Astrocyte (in vitro differentiated cells and primary cell): ENCODE measurements around the gene TOR1A. TPM values are rescaled to one million over a fixed set of nuclear protein-coding genes. Genes with fewer than 3 reads are reported as not detected.

Experiments used
- DNase-seq: peaks from one replicate; pipeline ENCODE4 v3.0.0-alpha.2; 2010; ENCODE audit warnings: low read depth
- FAIRE-seq: peaks from 2 replicates; lab custom pipeline; 2011; peaks lifted over from hg19 to GRCh38; lab: Jason Lieb, UNC
- H2AFZ ChIP-seq: 2 replicates; pipeline ENCODE4 v1.6.0; 2012; ENCODE audit warnings: low read depth, low read length, inconsistent platforms
- H3K27ac ChIP-seq: 2 replicates; pipeline ENCODE4 v1.5.1; 2011; ENCODE audit warnings: low read depth, low read length, inconsistent platforms
- H3K27me3 ChIP-seq: 2 replicates; pipeline ENCODE4 v1.6.0; 2011; ENCODE audit warnings: low read length, inconsistent platforms; ENCODE audit not compliant: insufficient read depth
- H3K36me3 ChIP-seq: 2 replicates; pipeline ENCODE4 v1.5.1; 2011; ENCODE audit warnings: low read length, inconsistent platforms; ENCODE audit not compliant: insufficient read depth
- H3K4me1 ChIP-seq: 2 replicates; pipeline ENCODE4 v1.5.1; 2011; ENCODE audit warnings: low read length, inconsistent platforms; ENCODE audit not compliant: insufficient read depth
- H3K4me2 ChIP-seq: 2 replicates; pipeline ENCODE4 v1.6.0; 2012; ENCODE audit warnings: low read length, inconsistent platforms
- H3K4me3 ChIP-seq: 2 replicates; pipeline ENCODE4 v1.5.1; 2011; ENCODE audit warnings: low read depth, mild to moderate bottlenecking, low read length, inconsistent platforms; ENCODE audit not compliant: insufficient read depth
- H3K79me2 ChIP-seq: 2 replicates; pipeline ENCODE4 v1.6.0; 2012; ENCODE audit warnings: mild to moderate bottlenecking, low read length, inconsistent platforms; ENCODE audit not compliant: insufficient read depth
- H3K9ac ChIP-seq: 2 replicates; pipeline ENCODE4 v1.6.0; 2012; ENCODE audit warnings: mild to moderate bottlenecking, low read length, inconsistent platforms
- H3K9me3 ChIP-seq: 2 replicates; pipeline ENCODE4 v1.5.1; 2012; ENCODE audit warnings: low read depth, mild to moderate bottlenecking, low read length, inconsistent platforms; ENCODE audit not compliant: insufficient read depth
- H4K20me1 ChIP-seq: 2 replicates; pipeline ENCODE4 v1.6.0; 2012; ENCODE audit warnings: low read length, inconsistent platforms; ENCODE audit not compliant: insufficient read depth
- H3K27ac Mint-ChIP-seq: one replicate; pipeline ENCODE4 v1.8.0; 2021; ENCODE audit warnings: mild to moderate bottlenecking, mixed read lengths; ENCODE audit not compliant: unreplicated experiment
- H3K27me3 Mint-ChIP-seq: one replicate; pipeline ENCODE4 v1.8.0; 2021; ENCODE audit warnings: low read depth, mixed read lengths; ENCODE audit not compliant: unreplicated experiment
- H3K36me3 Mint-ChIP-seq: one replicate; pipeline ENCODE4 v1.8.0; 2021; ENCODE audit warnings: low read depth, mixed read lengths; ENCODE audit not compliant: unreplicated experiment
- H3K4me1 Mint-ChIP-seq: one replicate; pipeline ENCODE4 v1.8.0; 2021; ENCODE audit warnings: low read depth, mixed read lengths; ENCODE audit not compliant: unreplicated experiment
- H3K4me3 Mint-ChIP-seq: one replicate; pipeline ENCODE4 v1.8.0; 2021; ENCODE audit warnings: mild to moderate bottlenecking, moderate library complexity, mixed read lengths; ENCODE audit not compliant: unreplicated experiment
- H3K9me3 Mint-ChIP-seq: one replicate; pipeline ENCODE4 v1.8.0; 2021; ENCODE audit warnings: mild to moderate bottlenecking, mixed read lengths; ENCODE audit not compliant: unreplicated experiment
- EZH2 ChIP-seq: IDR thresholded peaks from 2 replicates; pipeline ENCODE4 v1.6.1; 2012; ENCODE audit warnings: mild to moderate bottlenecking, low read length, inconsistent platforms; ENCODE audit not compliant: insufficient read depth
- total RNA-seq: library from RNA; stranded (reverse); gene quantifications from 2 replicates; pipeline ENCODE4 v1.2.1, GENCODE V29; 2021
- TF ChIP-seq, protein P1 (sequence below): IDR thresholded peaks from 2 replicates; pipeline ENCODE4 v1.5.1; 2011; ENCODE audit warnings: low read depth, mild to moderate bottlenecking, inconsistent platforms, low read length, moderate library complexity; ENCODE audit not compliant: insufficient read depth

The TOR1A gene
- total RNA-seq, 1 donor from 2014 or later = 65.3 TPM

GRCh38 chr9:129815278-129815677, 8.7 kb downstream of the TOR1A start:
- no peak overlapping the region for H3K9ac ChIP-seq
- no peak overlapping the region for H3K4me3 Mint-ChIP-seq
- DNase-seq (no peak), FAIRE-seq (no peak)
- H3K4me1 Mint-ChIP-seq = peaks cover 20% of the 10 kb centered on the region
- no peaks in the 10 kb centered on the region for H3K9me3 Mint-ChIP-seq
- H3K27me3 ChIP-seq = no peaks in the 10 kb centered on the region
- peaks cover 32% of the 10 kb centered on the region for H4K20me1 ChIP-seq
- H3K36me3 ChIP-seq = peaks cover 14% of the 10 kb centered on the region
- H3K27ac ChIP-seq = no peak overlapping the region
- peaks cover 10% of the 10 kb centered on the region for H3K79me2 ChIP-seq
- no peaks in the 10 kb centered on the region for H3K4me1 ChIP-seq
- no peaks in the 10 kb centered on the region for H3K9me3 ChIP-seq
- no peak overlapping the region for H3K4me2 ChIP-seq
- H3K36me3 Mint-ChIP-seq = peaks cover 27% of the 10 kb centered on the region
- no peak overlapping the region for H2AFZ ChIP-seq
- no peak overlapping the region for H3K4me3 ChIP-seq
- no peaks in the 10 kb centered on the region for H3K27me3 Mint-ChIP-seq
- TF ChIP-seq, protein P1, sequence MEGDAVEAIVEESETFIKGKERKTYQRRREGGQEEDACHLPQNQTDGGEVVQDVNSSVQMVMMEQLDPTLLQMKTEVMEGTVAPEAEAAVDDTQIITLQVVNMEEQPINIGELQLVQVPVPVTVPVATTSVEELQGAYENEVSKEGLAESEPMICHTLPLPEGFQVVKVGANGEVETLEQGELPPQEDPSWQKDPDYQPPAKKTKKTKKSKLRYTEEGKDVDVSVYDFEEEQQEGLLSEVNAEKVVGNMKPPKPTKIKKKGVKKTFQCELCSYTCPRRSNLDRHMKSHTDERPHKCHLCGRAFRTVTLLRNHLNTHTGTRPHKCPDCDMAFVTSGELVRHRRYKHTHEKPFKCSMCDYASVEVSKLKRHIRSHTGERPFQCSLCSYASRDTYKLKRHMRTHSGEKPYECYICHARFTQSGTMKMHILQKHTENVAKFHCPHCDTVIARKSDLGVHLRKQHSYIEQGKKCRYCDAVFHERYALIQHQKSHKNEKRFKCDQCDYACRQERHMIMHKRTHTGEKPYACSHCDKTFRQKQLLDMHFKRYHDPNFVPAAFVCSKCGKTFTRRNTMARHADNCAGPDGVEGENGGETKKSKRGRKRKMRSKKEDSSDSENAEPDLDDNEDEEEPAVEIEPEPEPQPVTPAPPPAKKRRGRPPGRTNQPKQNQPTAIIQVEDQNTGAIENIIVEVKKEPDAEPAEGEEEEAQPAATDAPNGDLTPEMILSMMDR = no peak
- no peak for TF ChIP-seq EZH2
- H3K27ac Mint-ChIP-seq = no peak overlapping the region

- Histone ChIP-seq H2AFZ (no peak overlapping the region), H3K4me2 (no peak overlapping the region), H3K4me1 (no peaks in the 10 kb centered on the region), H3K36me3 (peaks cover 18% of the 10 kb centered on the region), H4K20me1 (peaks cover 32% of the 10 kb centered on the region), H3K27me3 (no peaks in the 10 kb centered on the region), H3K4me3 (no peak overlapping the region), H3K9me3 (no peaks in the 10 kb centered on the region), H3K79me2 (peaks cover 9% of the 10 kb centered on the region), H3K27ac (no peak overlapping the region), H3K9ac (no peak overlapping the region)
- Mint-ChIP-seq H3K27me3 (no peaks in the 10 kb centered on the region), H3K9me3 (no peaks in the 10 kb centered on the region), H3K36me3 (peaks cover 33% of the 10 kb centered on the region), H3K4me3 (no peak overlapping the region), H3K4me1 (peaks cover 22% of the 10 kb centered on the region), H3K27ac (no peak overlapping the region)
- FAIRE-seq (no peak), DNase-seq (no peak)
- no peak for TF ChIP-seq EZH2
- TF ChIP-seq, protein P1 = no peak
These were observed 9.3 kb downstream of the TOR1A start for GRCh38 chr9:129814432-129815223.

DNA sequence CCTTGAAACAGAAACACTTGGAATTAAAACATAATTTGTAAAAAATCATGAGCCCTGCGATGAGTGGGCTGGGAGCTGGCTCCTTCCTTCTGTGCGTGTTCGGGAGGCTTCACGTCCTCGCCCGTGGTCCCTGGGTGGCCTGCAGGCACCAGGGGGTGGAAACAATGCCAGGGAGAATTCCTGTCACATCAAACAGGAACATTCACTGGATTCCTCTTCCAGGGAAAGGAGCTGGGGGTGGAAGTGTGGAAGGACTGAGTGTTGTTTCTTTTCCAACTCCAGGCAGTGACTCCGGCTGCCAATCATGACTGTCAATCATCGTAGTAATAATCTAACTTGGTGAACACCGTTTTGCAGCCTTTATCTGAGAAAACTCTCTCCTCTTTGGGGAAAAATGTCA, 10.3 kb downstream of the TOR1A start:
- no peaks in the 10 kb centered on the region for H3K9me3 ChIP-seq
- Mint-ChIP-seq H3K9me3 (no peaks in the 10 kb centered on the region), H3K27ac (peak overlapping the region; percentile 75)

More for the DNA sequence above, 10.3 kb downstream of the TOR1A start:
- H3K4me2 ChIP-seq = no peak overlapping the region
- no peak for DNase-seq
- H3K27me3 Mint-ChIP-seq = no peaks in the 10 kb centered on the region
- H3K4me3 Mint-ChIP-seq = no peak overlapping the region
- no peaks in the 10 kb centered on the region for H3K27me3 ChIP-seq
- H2AFZ ChIP-seq = no peak overlapping the region
- peaks cover 6% of the 10 kb centered on the region for H3K79me2 ChIP-seq
- H3K4me1 Mint-ChIP-seq = peaks cover 22% of the 10 kb centered on the region
- no peak overlapping the region for H3K4me3 ChIP-seq
- FAIRE-seq = no peak
- no peak overlapping the region for H3K9ac ChIP-seq
- H4K20me1 ChIP-seq = peaks cover 28% of the 10 kb centered on the region
- TF ChIP-seq EZH2 = no peak
- TF ChIP-seq, protein P1 = no peak
- no peak overlapping the region for H3K27ac ChIP-seq
- H3K4me1 ChIP-seq = no peaks in the 10 kb centered on the region
- peaks cover 20% of the 10 kb centered on the region for H3K36me3 ChIP-seq
- peaks cover 35% of the 10 kb centered on the region for H3K36me3 Mint-ChIP-seq
